Measurements from ENCODE around the gene LIG3. TPM values are rescaled to one million over a fixed set of nuclear protein-coding genes. Genes with fewer than 3 reads are reported as not detected.
"Not testable (repeated sequence)": the region's sequence is repeated elsewhere in the genome, so short reads cannot be mapped to it uniquely, and the experiment has no call there.

Gene LIG3
- 100 to 1,000 TPM in 1 of 2 donors, 10 to 100 TPM in 1; 42.6 to 116 TPM for total RNA-seq

DNA sequence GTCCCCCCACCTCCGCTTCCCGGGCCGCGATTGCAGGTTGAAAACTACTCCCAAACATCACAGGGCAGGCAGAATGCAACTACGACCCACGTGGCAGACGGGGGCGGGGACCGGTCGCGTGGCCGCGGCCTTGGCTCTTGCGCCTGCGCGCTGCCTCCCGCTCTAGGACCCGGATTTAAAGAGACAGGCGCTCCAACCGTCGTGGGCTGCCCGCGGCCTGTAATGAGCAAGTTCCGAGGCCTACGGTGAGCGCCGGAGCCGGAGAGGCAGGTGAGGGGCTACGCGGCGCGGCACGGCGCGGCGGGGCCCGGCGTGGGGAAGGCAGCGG, at the start of gene LIG3:
Gene LIG3, plus strand, starts transcription at position 160 of the 328 bp plus-strand sequence. CDS start 2,494 bp downstream, outside the sequence.
- ATAC-seq (peak; percentile 88 to 92), DNase-seq (ENCODE audit: low spot score in 2 of 2) (peak; percentile 93 to 96)
- peak within 1 kb of the TSS; percentile 91 to 100 for H3K27ac Mint-ChIP-seq
- no peaks in the 10 kb centered on the region for H3K9me3 Mint-ChIP-seq
- H3K36me3 Mint-ChIP-seq: peaks cover 12 to 22% of the 10 kb centered on the region in 2 donors

GRCh38 chr17:34950780-34951179, 29.5 kb upstream of the LIG3 start:
- not testable (repeated sequence) for DNase-seq (ENCODE audit: low spot score in 2 of 2); H3K9me3 Mint-ChIP-seq; ATAC-seq; H3K36me3 Mint-ChIP-seq; H3K27ac Mint-ChIP-seq

GRCh38 chr17:34958438-34958837, 21.9 kb upstream of the LIG3 start:
- H3K27ac Mint-ChIP-seq: no peak overlapping the region
- H3K36me3 Mint-ChIP-seq: peaks cover 20 to 25% of the 10 kb centered on the region in 2 donors
- DNase-seq (ENCODE audit: low spot score in 2 of 2) (no peak), ATAC-seq (no peak)
- peaks cover 5 to 7% of the 10 kb centered on the region in 2 donors for H3K9me3 Mint-ChIP-seq

DNA sequence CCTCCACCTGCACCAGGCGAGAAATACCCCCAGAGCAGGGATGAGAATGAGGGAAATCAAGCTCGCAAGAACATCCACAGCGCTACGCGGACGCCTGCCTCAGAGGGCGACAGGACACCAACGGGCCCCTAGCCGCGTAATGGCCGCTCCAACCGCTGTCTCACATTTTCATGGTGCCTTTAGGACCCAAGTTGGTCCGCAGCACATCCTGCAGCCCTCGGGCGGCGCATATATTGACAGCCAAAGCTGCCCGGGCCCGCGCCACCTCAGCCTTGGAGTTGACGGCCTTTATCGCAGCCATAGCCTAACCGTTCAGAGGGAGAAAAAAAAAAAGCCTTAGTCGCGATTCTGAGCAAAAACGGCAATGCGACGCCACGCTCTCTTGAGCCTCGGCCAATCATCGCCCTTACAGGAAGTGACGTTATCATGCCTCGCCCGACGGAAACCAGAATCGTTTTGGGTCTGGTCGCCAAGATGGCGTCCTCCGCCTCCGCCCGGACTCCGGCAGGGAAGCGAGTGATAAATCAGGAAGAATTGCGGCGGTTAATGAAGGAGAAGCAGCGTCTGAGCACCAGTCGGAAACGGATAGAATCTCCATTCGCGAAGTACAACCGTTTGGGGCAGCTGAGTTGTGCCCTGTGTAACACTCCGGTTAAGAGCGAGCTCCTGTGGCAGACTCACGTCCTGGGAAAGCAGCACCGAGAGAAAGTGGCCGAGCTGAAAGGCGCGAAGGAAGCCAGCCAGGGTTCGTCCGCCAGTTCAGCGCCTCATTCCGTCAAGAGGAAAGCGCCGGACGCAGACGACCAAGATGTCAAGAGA, 19.0 kb upstream of the LIG3 start, which contains the start of the genes CCT6B and ZNF830:
Gene CCT6B, minus strand, starts transcription at position 368 of the 819 bp plus-strand sequence. Its CDS starts 67 bp downstream, at position 301.
Gene ZNF830, plus strand, starts transcription at position 448 of the 819 bp plus-strand sequence. Its CDS starts 27 bp downstream, at position 475.
- Mint-ChIP-seq H3K36me3 (peaks cover 27 to 30% of the 10 kb centered on the region in 2 donors), H3K27ac (peak within 1 kb of the TSS; percentile 97 to 100), H3K9me3 (peaks cover 5 to 7% of the 10 kb centered on the region in 2 donors)
- DNase-seq (ENCODE audit: low spot score in 2 of 2) (peak; percentile 83 to 90), ATAC-seq (peak; percentile 96 to 97)

GRCh38 chr17:34974179-34974578, 6.1 kb upstream of the LIG3 start:
- DNase-seq (ENCODE audit: low spot score in 2 of 2) (no peak), ATAC-seq (peak; percentile 44 to 55)
- Mint-ChIP-seq H3K27ac (no peak overlapping the region), H3K36me3 (no peaks in the 10 kb centered on the region), H3K9me3 (no peaks in the 10 kb centered on the region)

- ATAC-seq (peak; percentile 48 to 71), DNase-seq (ENCODE audit: low spot score in 2 of 2) (no peak)
- peak overlapping the region in 1 of 2 donors; percentile 16 for H3K27ac Mint-ChIP-seq
- H3K9me3 Mint-ChIP-seq: no peaks in the 10 kb centered on the region
- H3K36me3 Mint-ChIP-seq: peaks cover 0 to 2% of the 10 kb centered on the region in 2 donors
Measured at GRCh38 chr17:34974794-34975785, 5.2 kb upstream of the LIG3 start.

DNA sequence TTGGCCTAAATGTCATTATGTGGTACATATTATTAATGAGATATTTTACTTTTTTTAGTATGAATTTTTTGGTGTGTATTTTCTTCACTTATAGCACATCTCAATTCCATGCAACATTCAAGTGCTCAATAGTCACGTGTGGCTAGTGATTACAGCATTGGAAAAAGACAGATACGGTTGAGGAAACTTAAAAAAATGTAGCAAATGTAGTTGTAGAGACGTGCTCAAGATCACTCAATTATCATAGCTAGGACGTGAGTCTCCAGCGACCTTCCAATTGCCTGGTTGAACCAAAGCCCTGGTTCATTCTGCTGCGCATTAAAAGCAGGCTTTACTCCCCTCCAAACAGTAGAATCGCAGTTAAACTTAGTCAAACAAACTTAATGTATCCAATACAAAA, 1.2 kb upstream of the LIG3 start:
- no peak for DNase-seq (ENCODE audit: low spot score in 2 of 2)
- peak overlapping the region in 1 of 2 donors; percentile 91 for H3K27ac Mint-ChIP-seq
- peaks cover 12 to 22% of the 10 kb centered on the region in 2 donors for H3K36me3 Mint-ChIP-seq

DNA sequence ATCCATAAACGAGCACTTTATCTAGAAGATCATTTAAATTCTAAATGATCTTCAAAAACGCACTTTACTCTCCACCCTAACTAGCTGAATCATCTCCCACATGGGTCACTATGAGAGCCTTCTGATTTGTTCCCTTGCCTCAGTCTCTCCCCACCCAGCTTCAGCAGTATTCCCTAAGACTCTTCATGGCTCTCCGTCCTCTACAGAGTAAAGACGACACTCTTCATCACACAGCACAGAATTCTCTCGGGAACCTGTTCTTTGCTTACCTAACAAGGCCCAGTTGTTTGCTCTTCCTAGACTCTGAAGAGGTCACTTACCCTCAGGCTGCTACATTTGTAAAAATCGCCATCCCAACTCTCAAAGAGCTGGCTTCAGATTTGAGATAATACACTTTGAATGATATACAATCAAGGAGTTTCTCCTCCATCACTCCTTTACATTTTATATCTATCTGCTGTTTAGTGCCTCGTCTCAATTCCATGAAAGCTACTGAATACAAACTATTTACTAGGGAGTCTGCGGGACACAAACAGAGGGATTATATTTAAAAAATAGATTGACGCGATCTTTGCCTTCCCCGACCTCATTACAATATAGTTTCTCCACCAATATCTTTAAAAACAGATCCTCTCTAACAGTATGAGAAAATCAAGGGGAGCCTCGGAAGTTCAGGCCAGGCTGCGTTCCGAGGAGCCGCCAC, 511 bp upstream of the LIG3 start:
- Mint-ChIP-seq H3K36me3 (peaks cover 12 to 22% of the 10 kb centered on the region in 2 donors), H3K27ac (peak overlapping the region; percentile 91 to 100), H3K9me3 (no peaks in the 10 kb centered on the region)
- ATAC-seq: no peak
- DNase-seq (ENCODE audit: low spot score in 2 of 2): no peak

More for the DNA sequence above, 1.2 kb upstream of the LIG3 start:
- no peak for ATAC-seq
- H3K9me3 Mint-ChIP-seq: no peaks in the 10 kb centered on the region

GRCh38 chr17:34980681-34981537, 597 bp downstream of the LIG3 start:
- Mint-ChIP-seq H3K27ac (peak overlapping the region; percentile 89 to 91), H3K9me3 (no peaks in the 10 kb centered on the region), H3K36me3 (peaks cover 12 to 22% of the 10 kb centered on the region in 2 donors)
- ATAC-seq (peak; percentile 83 to 93), DNase-seq (ENCODE audit: low spot score in 2 of 2) (peak in 1 of 2 donors; percentile 68)

DNA sequence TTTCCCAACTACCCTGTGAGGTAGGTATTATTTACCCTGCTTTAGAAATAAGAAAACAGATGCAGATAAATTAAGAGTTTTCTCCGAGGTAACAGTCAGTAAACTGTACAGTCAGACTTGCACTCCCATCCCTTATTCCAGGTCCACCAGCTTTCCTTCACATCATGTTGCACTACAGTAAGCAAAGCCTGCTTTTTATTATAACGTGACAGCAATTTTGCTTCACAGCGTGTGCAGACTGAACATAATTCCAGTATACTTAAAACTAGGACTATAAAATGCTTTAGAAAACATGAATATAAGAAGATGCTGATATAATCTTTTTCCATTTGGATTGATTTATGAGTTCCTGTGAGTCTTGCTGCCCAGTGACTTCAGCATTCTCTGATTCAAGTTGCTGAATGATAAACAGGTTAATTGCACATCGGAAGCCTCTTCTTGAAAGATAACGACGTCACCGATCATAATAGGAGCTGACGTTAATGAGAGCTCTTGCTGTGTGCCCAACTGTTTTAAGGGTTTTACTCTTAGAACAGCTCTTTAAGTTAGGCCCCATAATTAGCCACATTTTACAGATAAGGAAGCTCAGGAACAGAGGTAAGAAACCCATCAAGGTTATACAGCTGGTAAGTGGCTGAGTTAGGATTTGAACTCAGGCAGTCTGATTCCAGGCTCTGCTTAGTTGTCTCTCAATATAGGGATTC, 1.4 kb downstream of the LIG3 start:
- H3K36me3 Mint-ChIP-seq: peaks cover 17 to 22% of the 10 kb centered on the region in 2 donors
- peak overlapping the region; percentile 89 to 91 for H3K27ac Mint-ChIP-seq
- no peaks in the 10 kb centered on the region for H3K9me3 Mint-ChIP-seq
- DNase-seq (ENCODE audit: low spot score in 2 of 2): no peak
- ATAC-seq: no peak

DNA sequence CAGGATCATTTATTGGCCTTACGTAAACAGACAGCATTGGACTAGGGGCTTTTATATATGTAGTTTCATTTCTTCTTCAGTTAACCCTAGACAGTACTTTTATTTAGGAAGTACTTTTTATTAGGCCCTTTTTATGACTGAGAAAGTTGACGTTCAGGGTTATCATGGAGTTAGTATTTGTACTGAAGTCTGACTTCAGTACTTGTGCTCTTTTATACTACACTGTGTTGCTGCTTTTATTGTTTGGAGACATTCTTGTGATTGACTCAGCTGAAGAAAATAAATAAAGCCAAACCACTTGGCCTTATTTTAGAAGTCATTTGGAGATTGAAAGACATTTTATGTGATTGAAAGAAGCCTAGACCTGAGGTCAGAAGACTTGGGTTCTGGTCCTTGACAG, 6.9 kb downstream of the LIG3 start:
- H3K27ac Mint-ChIP-seq: no peak overlapping the region
- ATAC-seq (no peak), DNase-seq (ENCODE audit: low spot score in 2 of 2) (no peak)
- no peaks in the 10 kb centered on the region for H3K9me3 Mint-ChIP-seq
- H3K36me3 Mint-ChIP-seq: peaks cover 13 to 18% of the 10 kb centered on the region in 2 donors

GRCh38 chr17:34988644-34989043, 8.3 kb downstream of the LIG3 start:
- ATAC-seq (no peak), DNase-seq (ENCODE audit: low spot score in 2 of 2) (no peak)
- Mint-ChIP-seq H3K27ac (peak overlapping the region in 1 of 2 donors; percentile 3), H3K9me3 (no peaks in the 10 kb centered on the region), H3K36me3 (peaks cover 5 to 14% of the 10 kb centered on the region in 2 donors)

- no peaks in the 10 kb centered on the region for H3K9me3 Mint-ChIP-seq
- DNase-seq (ENCODE audit: low spot score in 2 of 2): no peak
- no peak overlapping the region for H3K27ac Mint-ChIP-seq
- no peak for ATAC-seq
- peaks cover 5 to 14% of the 10 kb centered on the region in 2 donors for H3K36me3 Mint-ChIP-seq
Measured at GRCh38 chr17:34989473-34989872, 9.2 kb downstream of the LIG3 start.

DNA sequence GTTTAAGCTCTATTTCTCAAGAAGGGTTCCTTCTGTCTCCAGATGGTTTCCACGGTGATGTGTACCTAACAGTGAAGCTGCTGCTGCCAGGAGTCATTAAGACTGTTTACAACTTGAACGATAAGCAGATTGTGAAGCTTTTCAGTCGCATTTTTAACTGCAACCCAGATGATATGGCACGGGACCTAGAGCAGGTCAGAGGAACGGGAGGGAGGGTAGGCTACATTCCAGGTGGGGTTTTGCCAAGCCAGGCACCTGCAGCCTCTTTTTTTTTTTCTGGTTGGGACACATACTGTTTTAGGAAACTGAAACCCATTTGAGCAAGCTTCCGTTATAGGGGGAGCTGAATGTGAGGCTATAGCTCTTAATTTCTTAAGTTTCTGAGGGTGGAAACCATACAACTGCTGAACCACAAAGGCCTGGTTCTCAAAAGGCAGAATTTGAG, 10.6 kb downstream of the LIG3 start:
- no peaks in the 10 kb centered on the region for H3K9me3 Mint-ChIP-seq
- H3K27ac Mint-ChIP-seq: no peak overlapping the region
- no peak for DNase-seq (ENCODE audit: low spot score in 2 of 2)
- ATAC-seq: no peak
- peaks cover 5 to 14% of the 10 kb centered on the region in 2 donors for H3K36me3 Mint-ChIP-seq

DNA sequence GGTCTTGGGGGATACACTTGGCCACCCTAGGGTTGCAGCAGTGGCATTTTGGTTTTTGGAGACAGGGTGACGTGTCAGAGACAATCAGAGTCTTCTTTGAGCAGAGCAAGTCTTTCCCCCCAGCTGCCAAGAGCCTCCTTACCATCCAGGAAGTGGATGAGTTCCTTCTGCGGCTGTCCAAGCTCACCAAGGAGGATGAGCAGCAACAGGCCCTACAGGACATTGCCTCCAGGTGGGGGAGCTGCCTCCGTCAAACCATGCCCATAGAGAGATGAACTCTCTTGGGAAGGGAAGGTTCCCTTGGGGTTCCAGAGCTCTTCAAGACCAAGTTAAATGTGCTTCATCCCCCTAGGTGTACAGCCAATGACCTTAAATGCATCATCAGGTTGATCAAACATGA, 11.3 kb downstream of the LIG3 start:
- peak overlapping the region in 1 of 2 donors; percentile 88 for H3K27ac Mint-ChIP-seq
- no peak for DNase-seq (ENCODE audit: low spot score in 2 of 2)
- H3K36me3 Mint-ChIP-seq: peaks cover 0 to 19% of the 10 kb centered on the region in 2 donors
- no peak for ATAC-seq
- no peaks in the 10 kb centered on the region for H3K9me3 Mint-ChIP-seq

Measured in activated naive CD4-positive, alpha-beta T cell treated with anti-CD3 and anti-CD28 coated beads, Interleukin-2, amount 50 U/mL, for 72 hours (primary cell).